OCI-LY7 (cell line): ENCODE data around the gene GEMIN5.

Source experiments
- EZH2phosphoT487 ChIP-seq: fragments of 200-600 bp; sonication (generic); IDR thresholded peaks from 2 replicates; pipeline ENCODE4 v1.6.1; 2018; ENCODE audit warnings: low read depth, borderline replicate concordance, mild to moderate bottlenecking, mixed run types, antibody characterized with exemption, low read length, moderate library complexity, mixed read lengths
- TF ChIP-seq, protein P1 (sequence below): fragments of 200-600 bp; sonication (generic); conservative IDR thresholded peaks from 2 replicates; pipeline ENCODE4 v1.5.1; 2014; ENCODE audit warnings: mild to moderate bottlenecking, antibody characterized with exemption, low read length, moderate library complexity, mixed read lengths

DNA sequence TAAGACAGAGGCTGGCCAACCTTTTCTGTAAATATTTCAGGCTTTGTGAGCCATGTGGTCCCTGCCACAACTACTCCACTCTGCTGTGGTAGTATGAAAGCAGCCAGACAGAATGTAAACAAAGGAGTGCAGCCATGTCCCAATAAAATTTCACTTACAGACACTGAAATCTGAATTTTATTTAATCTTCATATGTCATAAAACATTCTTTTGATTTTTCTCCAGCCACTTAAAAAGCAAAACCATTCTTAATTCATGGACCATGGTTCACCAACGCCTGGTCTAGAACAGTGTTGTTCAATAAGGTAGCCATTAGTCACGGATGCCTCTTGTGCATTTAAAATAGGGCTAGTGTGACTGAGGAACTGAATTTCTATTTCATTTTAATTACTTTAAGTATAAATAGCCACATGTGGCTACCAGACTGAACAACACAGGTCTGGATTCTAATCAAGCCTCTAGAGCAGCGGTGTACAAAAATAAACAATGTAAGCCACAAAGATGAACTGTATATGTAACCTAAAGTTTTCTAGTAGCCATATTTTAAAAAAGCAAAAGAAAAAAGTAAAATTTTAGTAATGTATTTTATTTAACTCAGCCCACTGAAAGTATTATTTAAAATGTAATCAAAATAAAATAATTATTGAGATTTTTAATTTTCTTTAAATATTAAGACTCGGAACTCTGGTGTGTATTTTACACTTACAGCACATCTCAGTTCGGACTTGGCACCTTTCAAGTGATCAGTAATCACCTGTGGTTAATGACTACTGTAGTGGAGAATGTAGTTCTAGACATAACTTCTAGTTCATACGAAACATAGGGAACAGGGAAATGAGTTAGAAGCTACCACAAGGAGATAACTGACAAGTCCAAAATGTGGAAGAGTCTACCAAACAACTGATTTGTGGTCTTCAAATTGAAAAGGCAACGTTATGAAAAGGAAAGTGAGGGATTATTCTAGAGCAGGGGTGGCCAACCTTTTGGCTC lies 14.3 kb downstream of the GEMIN5 start:
- TF ChIP-seq, protein P1, sequence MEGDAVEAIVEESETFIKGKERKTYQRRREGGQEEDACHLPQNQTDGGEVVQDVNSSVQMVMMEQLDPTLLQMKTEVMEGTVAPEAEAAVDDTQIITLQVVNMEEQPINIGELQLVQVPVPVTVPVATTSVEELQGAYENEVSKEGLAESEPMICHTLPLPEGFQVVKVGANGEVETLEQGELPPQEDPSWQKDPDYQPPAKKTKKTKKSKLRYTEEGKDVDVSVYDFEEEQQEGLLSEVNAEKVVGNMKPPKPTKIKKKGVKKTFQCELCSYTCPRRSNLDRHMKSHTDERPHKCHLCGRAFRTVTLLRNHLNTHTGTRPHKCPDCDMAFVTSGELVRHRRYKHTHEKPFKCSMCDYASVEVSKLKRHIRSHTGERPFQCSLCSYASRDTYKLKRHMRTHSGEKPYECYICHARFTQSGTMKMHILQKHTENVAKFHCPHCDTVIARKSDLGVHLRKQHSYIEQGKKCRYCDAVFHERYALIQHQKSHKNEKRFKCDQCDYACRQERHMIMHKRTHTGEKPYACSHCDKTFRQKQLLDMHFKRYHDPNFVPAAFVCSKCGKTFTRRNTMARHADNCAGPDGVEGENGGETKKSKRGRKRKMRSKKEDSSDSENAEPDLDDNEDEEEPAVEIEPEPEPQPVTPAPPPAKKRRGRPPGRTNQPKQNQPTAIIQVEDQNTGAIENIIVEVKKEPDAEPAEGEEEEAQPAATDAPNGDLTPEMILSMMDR = no peak
- no peak for TF ChIP-seq EZH2phosphoT487
